GM21529 (cell line): Measurements from ENCODE around the gene PLA2G2F.

Experiments
- ATAC-seq: cut with Tn5 transposase; IDR thresholded peaks from one replicate; pipeline ENCODE4 v1.9.1; 2021; ENCODE audit not compliant: unreplicated experiment

Gene PLA2G2F

GRCh38 chr1:20168564-20169491, 29.7 kb downstream of the PLA2G2F start:
- ATAC-seq: no peak

- ATAC-seq: no peak
Measured at GRCh38 chr1:20169932-20170331, 30.8 kb downstream of the PLA2G2F start.

- ATAC-seq: no peak
Measured at GRCh38 chr1:20172033-20172590, 33.0 kb downstream of the PLA2G2F start.

- no peak for ATAC-seq
Measured at GRCh38 chr1:20174937-20175666, 36.0 kb downstream of the PLA2G2F start.

- ATAC-seq: no peak
Measured at GRCh38 chr1:20178634-20179370, 39.7 kb downstream of the PLA2G2F start.

- no peak for ATAC-seq
Measured at GRCh38 chr1:20179371-20180128, 40.4 kb downstream of the PLA2G2F start.

GRCh38 chr1:20180129-20180843, 41.2 kb downstream of the PLA2G2F start:
- ATAC-seq: no peak

- no peak for ATAC-seq
Measured at GRCh38 chr1:20180844-20181207, 41.7 kb downstream of the PLA2G2F start.

- no peak for ATAC-seq
Measured at GRCh38 chr1:20182415-20182814, 43.3 kb downstream of the PLA2G2F start.

GRCh38 chr1:20183035-20183434, 43.9 kb downstream of the PLA2G2F start:
- no peak for ATAC-seq

GRCh38 chr1:20183616-20184271, 44.6 kb downstream of the PLA2G2F start:
- ATAC-seq: no peak

- no peak for ATAC-seq
Measured at GRCh38 chr1:20184481-20184900, 45.4 kb downstream of the PLA2G2F start.

GRCh38 chr1:20184997-20185833, 46.1 kb downstream of the PLA2G2F start:
- ATAC-seq: no peak

- ATAC-seq: no peak
Measured at GRCh38 chr1:20185834-20186782, 47.0 kb downstream of the PLA2G2F start, which contains the start of the genes PLA2G2C and UBXN10. TSS of gene PLA2G2C (minus strand) at chr1:20186518. CDS start at chr1:20177363, 9,155 bp downstream. TSS of gene UBXN10 (plus strand) at chr1:20186096. CDS start at chr1:20190562, 4,466 bp downstream.

- no peak for ATAC-seq
Measured at GRCh38 chr1:20187103-20187812, 48.1 kb downstream of the PLA2G2F start.

GRCh38 chr1:20187813-20188454, 48.8 kb downstream of the PLA2G2F start:
- ATAC-seq: no peak
